CD14-positive monocyte (primary cell): ENCODE measurements around the gene ARHGAP18. TPM values are rescaled to one million over a fixed set of nuclear protein-coding genes. Genes with fewer than 3 reads are reported as not detected.
A peak's percentile ranks its signal among the peaks of the same experiment; 100 is the strongest.

Experiments used
- DNase-seq, 3 donors: peaks; one replicate each; pipeline ENCODE4 v3.0.0-alpha.2; 2011 to 2022
- H2AFZ ChIP-seq: 2 replicates; pipeline ENCODE4 v1.6.0; 2012; ENCODE audit warnings: mild to moderate bottlenecking, low read depth, low read length, inconsistent platforms; ENCODE audit not compliant: insufficient read depth, poor library complexity, severe bottlenecking
- H3K27ac ChIP-seq, 2 donors: 1 replicate in 1 of 2; 2 replicates in 1 of 2; pipeline ENCODE4 v1.5.1; 2012 to 2013; ENCODE audit warnings: low read length in 2 of 2, control low read depth in 1 of 2, inconsistent platforms in 1 of 2, low read depth in 1 of 2, mild to moderate bottlenecking in 1 of 2
- H3K27me3 ChIP-seq, 2 donors: one replicate each; pipeline versions ENCODE4 v1.6.0 to v1.6.1; 2011 to 2013; ENCODE audit warnings: low read length in 2 of 2; ENCODE audit not compliant: control insufficient read depth in 2 of 2, insufficient read depth in 2 of 2
- H3K36me3 ChIP-seq, 2 donors: replicated peaks in 1 of 2; 1 replicate in 1 of 2; 2 replicates in 1 of 2; pipeline versions ENCODE4 v1.5.1 to v1.6.1; 2012 to 2013; ENCODE audit warnings: low read length in 2 of 2, control low read depth in 1 of 2, inconsistent platforms in 1 of 2, mild to moderate bottlenecking in 1 of 2; ENCODE audit not compliant: insufficient read depth in 2 of 2, control insufficient read depth in 1 of 2
- H3K4me1 ChIP-seq, 2 donors: 1 replicate in 1 of 2; 2 replicates in 1 of 2; pipeline versions ENCODE4 v1.5.1 to v1.6.1; 2012 to 2013; ENCODE audit warnings: low read length in 2 of 2, control low read depth in 1 of 2, inconsistent platforms in 1 of 2, mild to moderate bottlenecking in 1 of 2, moderate library complexity in 1 of 2; ENCODE audit not compliant: insufficient read depth in 2 of 2, control insufficient read depth in 1 of 2
- H3K4me2 ChIP-seq: replicated peaks from 2 replicates; pipeline ENCODE3; 2012; ENCODE audit warnings: low read length, moderate library complexity, mild to moderate bottlenecking; ENCODE audit not compliant: poor library complexity, severe bottlenecking; ENCODE audit errors: extremely low read depth
- H3K4me3 ChIP-seq, 3 experiments: fragments of 200-600 bp in 1 of 3; sonication (generic) in 1 of 3; replicated peaks in 1 of 3; 1 replicate in 2 of 3; 2 replicates in 1 of 3; pipeline ENCODE4 v1.5.1; 2011 to 2013; ENCODE audit warnings: low read length in 3 of 3, mild to moderate bottlenecking in 3 of 3, control low read depth in 2 of 3, low read depth in 2 of 3, inconsistent platforms in 1 of 3, moderate library complexity in 1 of 3
- H3K79me2 ChIP-seq: 2 replicates; pipeline ENCODE4 v1.6.0; 2012; ENCODE audit warnings: mild to moderate bottlenecking, control low read depth, inconsistent platforms, low read length, moderate library complexity; ENCODE audit not compliant: insufficient read depth
- H3K9ac ChIP-seq: 2 replicates; pipeline ENCODE4 v1.6.0; 2017; ENCODE audit warnings: low read length, mild to moderate bottlenecking; ENCODE audit not compliant: insufficient read depth, poor library complexity, severe bottlenecking
- H3K9me3 ChIP-seq, 2 donors: replicated peaks in 1 of 2; 1 replicate in 1 of 2; 2 replicates in 1 of 2; pipeline versions ENCODE4 v1.5.1 to v1.6.1; 2012 to 2013; ENCODE audit warnings: low read length in 2 of 2, control low read depth in 1 of 2; ENCODE audit not compliant: control insufficient read depth in 1 of 2, insufficient read depth in 1 of 2
- H4K20me1 ChIP-seq: 2 replicates; pipeline ENCODE4 v1.6.0; 2012; ENCODE audit warnings: mild to moderate bottlenecking, low read length, control low read depth, moderate library complexity; ENCODE audit not compliant: insufficient read depth
- H3K27ac Mint-ChIP-seq, 7 donors: one replicate each; pipeline ENCODE4 v1.8.0; 2020; ENCODE audit warnings: mild to moderate bottlenecking in 7 of 7, mixed read lengths in 7 of 7, moderate library complexity in 6 of 7, inconsistent platforms in 2 of 7
- H3K27me3 Mint-ChIP-seq, 3 donors: one replicate each; pipeline ENCODE4 v1.8.0; 2021 to 2022; ENCODE audit warnings: low read depth in 3 of 3, mild to moderate bottlenecking in 3 of 3, mixed read lengths in 3 of 3, moderate library complexity in 3 of 3, inconsistent platforms in 1 of 3
- H3K36me3 Mint-ChIP-seq, 2 donors: one replicate each; pipeline ENCODE4 v1.8.0; 2020; ENCODE audit warnings: mixed read lengths in 2 of 2, inconsistent platforms in 1 of 2, mild to moderate bottlenecking in 1 of 2
- H3K4me1 Mint-ChIP-seq: one replicate; pipeline ENCODE4 v1.8.0; 2020; ENCODE audit warnings: mild to moderate bottlenecking, mixed read lengths
- H3K4me3 Mint-ChIP-seq, 2 donors: one replicate each; pipeline ENCODE4 v1.8.0; 2020; ENCODE audit warnings: mild to moderate bottlenecking in 2 of 2, mixed read lengths in 2 of 2, moderate library complexity in 1 of 2
- H3K9me3 Mint-ChIP-seq, 7 donors: one replicate each; pipeline ENCODE4 v1.8.0; 2020 to 2022; ENCODE audit warnings: mixed read lengths in 7 of 7, mild to moderate bottlenecking in 6 of 7, moderate library complexity in 6 of 7, inconsistent platforms in 2 of 7
- CTCF ChIP-seq: fragments of 200-600 bp; IDR thresholded peaks from one replicate; pipeline ENCODE4 v1.8.0; 2022; ENCODE audit warnings: antibody characterized with exemption, mild to moderate bottlenecking
- WGBS: methylation state at CpG from one replicate; pipeline ENCODE4 v1.1.5; 2013; ENCODE audit warnings: missing lambda C conversion rate; ENCODE audit not compliant: insufficient coverage; 5-methylcytosine and 5-hydroxymethylcytosine counted together
- intact Hi-C, 2 donors: fragments of 100-400 bp; cut with micrococcal nuclease; formaldehyde crosslinking; loops; one replicate each; pipeline versions ENCODE4 v1.15.0 to v1.15.1; 2023
- polyA plus RNA-seq, 3 donors: library from polyadenylated mRNA; depleted of rRNA in 1 of 3; unstranded in 2 of 3; stranded (reverse) in 1 of 3; fragments of 300-500 nt in 2 of 3; fragments of >200 nt in 1 of 3; fragmentation: Illumina TruSeq in 2 of 3; gene quantifications; 1 replicate in 2 of 3; 2 replicates in 1 of 3; pipeline ENCODE4 v1.2.3, GENCODE V29; 2012 to 2021

The ARHGAP18 gene
- polyA plus RNA-seq, 3 donors = 3.7 to 5.6 (median 3.8) TPM

DNA sequence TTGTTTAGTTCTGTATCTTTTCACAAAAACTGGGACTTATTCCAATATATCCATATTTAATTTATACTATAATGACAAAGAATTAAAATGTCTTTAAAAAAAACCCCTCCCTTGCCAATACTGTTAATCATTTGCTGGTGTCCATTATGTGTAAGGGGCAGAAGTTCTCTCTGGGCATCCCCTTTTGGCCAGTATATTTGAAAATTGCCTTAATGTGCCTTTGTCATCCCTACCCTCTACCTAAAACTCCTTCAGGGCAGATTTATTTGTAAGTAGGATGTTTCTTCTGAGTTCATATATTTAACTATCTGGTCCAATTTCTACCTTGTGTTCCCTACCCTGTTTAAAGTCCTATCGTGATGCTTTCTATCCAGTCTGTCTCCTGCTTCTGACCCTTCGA lies 62.9 kb downstream of the ARHGAP18 start:
- TF ChIP-seq CTCF = no peak
- H3K27ac Mint-ChIP-seq = peak overlapping the region in 1 of 7 donors; percentile 63
- peaks cover 0 to 4% (median 0%) of the 10 kb centered on the region in 3 donors for H3K27me3 Mint-ChIP-seq
- peaks cover 0 to 4% (median 0%) of the 10 kb centered on the region in 7 donors for H3K9me3 Mint-ChIP-seq
- Histone ChIP-seq H3K4me2 (no peak overlapping the region), H3K4me1 (no peaks in the 10 kb centered on the region), H3K9ac (no peak overlapping the region), H3K9me3 (no peaks in the 10 kb centered on the region), H3K36me3 (no peaks in the 10 kb centered on the region), H3K27me3 (no peaks in the 10 kb centered on the region), H2AFZ (no peak overlapping the region), H4K20me1 (no peaks in the 10 kb centered on the region), H3K27ac (no peak overlapping the region), H3K4me3 (no peak overlapping the region), H3K79me2 (no peaks in the 10 kb centered on the region)
- no peak overlapping the region for H3K4me3 Mint-ChIP-seq
- no CpG with 5 or more reads among the region's 2 CpGs for WGBS
- H3K4me1 Mint-ChIP-seq = peaks cover 12% of the 10 kb centered on the region
- H3K36me3 Mint-ChIP-seq = no peaks in the 10 kb centered on the region
- DNase-seq = no peak
- intact Hi-C loops = no loop called here

DNA sequence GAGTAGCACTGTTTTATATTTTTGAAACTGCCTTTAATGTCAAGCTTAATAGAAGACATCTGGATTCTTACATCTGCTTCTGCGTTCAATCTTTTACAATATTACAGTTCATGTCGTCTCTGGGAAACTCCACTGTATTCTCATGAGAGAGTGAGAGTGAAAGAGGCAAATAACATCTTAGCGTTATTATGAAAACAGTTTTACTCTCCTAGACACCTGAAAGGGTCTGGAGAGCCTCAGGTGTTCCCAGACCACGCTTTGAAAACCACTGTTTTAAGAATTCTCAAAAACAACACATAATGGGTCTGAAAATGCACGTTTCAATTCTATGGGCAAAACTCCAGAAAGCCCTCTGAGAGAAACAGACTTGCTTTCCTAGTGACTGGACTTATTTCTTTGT lies 63.3 kb downstream of the ARHGAP18 start:
- Histone ChIP-seq H3K9ac (no peak overlapping the region), H3K4me2 (no peak overlapping the region)
- peaks cover 0 to 4% (median 0%) of the 10 kb centered on the region in 7 donors for H3K9me3 Mint-ChIP-seq

More for the DNA sequence above, 63.3 kb downstream of the ARHGAP18 start:
- Histone ChIP-seq H4K20me1 (no peaks in the 10 kb centered on the region), H3K9me3 (no peaks in the 10 kb centered on the region), H3K4me1 (no peaks in the 10 kb centered on the region), H3K4me3 (no peak overlapping the region), H3K36me3 (no peaks in the 10 kb centered on the region), H2AFZ (no peak overlapping the region), H3K27me3 (no peaks in the 10 kb centered on the region), H3K79me2 (no peaks in the 10 kb centered on the region), H3K27ac (no peak overlapping the region)
- Mint-ChIP-seq H3K4me1 (peaks cover 12% of the 10 kb centered on the region), H3K27ac (no peak overlapping the region), H3K36me3 (peaks cover under 1 to 1% of the 10 kb centered on the region in 2 donors), H3K4me3 (no peak overlapping the region), H3K27me3 (peaks cover 0 to 4% (median 0%) of the 10 kb centered on the region in 3 donors)
- DNase-seq = no peak
- whole genome bisulfite sequencing = 83% methylated on average over 1 of the region's 5 CpGs
- intact Hi-C loops = no loop called here
- TF ChIP-seq CTCF = no peak
